ENCODE data around the gene PPARGC1A.
A peak's percentile ranks its signal among the peaks of the same experiment; 100 is the strongest.

The PPARGC1A gene

GRCh38 chr4:23889814-23890341 is at the start of gene PPARGC1A:
Gene PPARGC1A, minus strand, starts transcription at chr4:23890047. Its CDS starts 90 bp downstream, at chr4:23889957.
- DNase-seq (ENCODE audit: low spot score): peak; percentile 18

- no peak for DNase-seq (ENCODE audit: low spot score)
Observed at GRCh38 chr4:23938796-23939195, 48.9 kb upstream of the PPARGC1A start.

- DNase-seq (ENCODE audit: low spot score): no peak
Observed at GRCh38 chr4:23937173-23937572, 47.3 kb upstream of the PPARGC1A start.

GRCh38 chr4:23934915-23935314 is 45.1 kb upstream of the PPARGC1A start:
- DNase-seq (ENCODE audit: low spot score): no peak

GRCh38 chr4:23934223-23934622 is 44.4 kb upstream of the PPARGC1A start:
- no peak for DNase-seq (ENCODE audit: low spot score)

GRCh38 chr4:23932901-23933308 is 43.1 kb upstream of the PPARGC1A start:
- no peak for DNase-seq (ENCODE audit: low spot score)

- no peak for DNase-seq (ENCODE audit: low spot score)
Observed at GRCh38 chr4:23932186-23932585, 42.3 kb upstream of the PPARGC1A start.

- DNase-seq (ENCODE audit: low spot score): no peak
Observed at GRCh38 chr4:23931489-23931830, 41.6 kb upstream of the PPARGC1A start.

GRCh38 chr4:23930750-23931488 is 41.1 kb upstream of the PPARGC1A start:
- no peak for DNase-seq (ENCODE audit: low spot score)

- DNase-seq (ENCODE audit: low spot score): no peak
Observed at GRCh38 chr4:23929248-23929647, 39.4 kb upstream of the PPARGC1A start.

- no peak for DNase-seq (ENCODE audit: low spot score)
Observed at GRCh38 chr4:23924556-23924955, 34.7 kb upstream of the PPARGC1A start.

- no peak for DNase-seq (ENCODE audit: low spot score)
Observed at GRCh38 chr4:23923840-23924239, 34.0 kb upstream of the PPARGC1A start.

GRCh38 chr4:23923141-23923540 is 33.3 kb upstream of the PPARGC1A start:
- no peak for DNase-seq (ENCODE audit: low spot score)

- no peak for DNase-seq (ENCODE audit: low spot score)
Observed at GRCh38 chr4:23922541-23923111, 32.8 kb upstream of the PPARGC1A start.

- DNase-seq (ENCODE audit: low spot score): no peak
Observed at GRCh38 chr4:23922013-23922412, 32.2 kb upstream of the PPARGC1A start.

- no peak for DNase-seq (ENCODE audit: low spot score)
Observed at GRCh38 chr4:23921447-23921845, 31.6 kb upstream of the PPARGC1A start.

GRCh38 chr4:23920716-23921446 is 31.0 kb upstream of the PPARGC1A start:
- DNase-seq (ENCODE audit: low spot score): no peak

- no peak for DNase-seq (ENCODE audit: low spot score)
Observed at GRCh38 chr4:23920296-23920695, 30.4 kb upstream of the PPARGC1A start.

- DNase-seq (ENCODE audit: low spot score): no peak
Observed at GRCh38 chr4:23916282-23916681, 26.4 kb upstream of the PPARGC1A start.

- DNase-seq (ENCODE audit: low spot score): no peak
Observed at GRCh38 chr4:23915459-23916132, 25.7 kb upstream of the PPARGC1A start.

- no peak for DNase-seq (ENCODE audit: low spot score)
Observed at GRCh38 chr4:23911675-23912455, 22.0 kb upstream of the PPARGC1A start.

GRCh38 chr4:23909671-23910070 is 19.8 kb upstream of the PPARGC1A start:
- no peak for DNase-seq (ENCODE audit: low spot score)
